Tibial nerve (tissue), 4 donors: Measurements from ENCODE around the gene PHETA1. TPM values are rescaled to one million over a fixed set of nuclear protein-coding genes. Genes with fewer than 3 reads are reported as not detected.

Experiments
- DNase-seq, 2 donors: peaks; one replicate each; pipeline ENCODE4 v3.0.0-alpha.2; 2019; ENCODE audit warnings: low spot score in 2 of 2
- H3K27ac ChIP-seq, 4 donors: fragments of 200-600 bp; sonication (generic) in 3 of 4; one replicate each; pipeline ENCODE4 v1.5.1; 2017 to 2019; ENCODE audit warnings: mild to moderate bottlenecking in 1 of 4
- H3K27me3 ChIP-seq, 2 donors: fragments of 200-600 bp; sonication (generic) in 1 of 2; one replicate each; pipeline versions ENCODE4 v1.5.1 to v1.6.0; 2017 to 2019
- H3K36me3 ChIP-seq, 3 donors: fragments of 200-600 bp; sonication (generic); one replicate each; pipeline ENCODE4 v1.5.1; 2018 to 2019
- H3K4me1 ChIP-seq, 4 donors: fragments of 200-600 bp; sonication (generic) in 3 of 4; one replicate each; pipeline ENCODE4 v1.5.1; 2017 to 2019
- H3K4me3 ChIP-seq, 4 donors: fragments of 200-600 bp; sonication (generic) in 3 of 4; one replicate each; pipeline ENCODE4 v1.5.1; 2017 to 2019; ENCODE audit warnings: mild to moderate bottlenecking in 1 of 4, moderate library complexity in 1 of 4
- H3K9me3 ChIP-seq, 4 donors: fragments of 200-600 bp; sonication (generic) in 3 of 4; one replicate each; pipeline ENCODE4 v1.5.1; 2017 to 2019
- CTCF ChIP-seq, 5 experiments: fragments of 200-600 bp in 3 of 5; fragments of 450-650 bp in 2 of 5; sonication (generic) in 3 of 5; IDR thresholded peaks; one replicate each; pipeline ENCODE4 v1.5.1; 2016 to 2019; ENCODE audit warnings: antibody characterized with exemption in 5 of 5, mild to moderate bottlenecking in 3 of 5, moderate library complexity in 2 of 5
- EP300 ChIP-seq, 2 donors: sonication (generic); formaldehyde crosslinking; IDR thresholded peaks; one replicate each; pipeline ENCODE4 v1.6.1; 2017; ENCODE audit warnings: antibody characterized with exemption in 2 of 2, mild to moderate bottlenecking in 1 of 2
- POLR2A ChIP-seq, 2 donors: fragments of 450-650 bp; IDR thresholded peaks; one replicate each; pipeline ENCODE4 v1.6.1; 2017; ENCODE audit warnings: antibody characterized with exemption in 2 of 2, mild to moderate bottlenecking in 2 of 2, moderate library complexity in 2 of 2
- WGBS, 2 donors: methylation state at CpG; one replicate each; pipeline ENCODE4 v1.1.5; 2018; 5-methylcytosine and 5-hydroxymethylcytosine counted together
- total RNA-seq, 4 donors: library from RNA; depleted of rRNA; stranded (reverse); fragments of >200 nt; gene quantifications; one replicate each; pipeline ENCODE4 v1.1.0, GENCODE V29; 2016

PHETA1 gene
- total RNA-seq, 4 donors from 2014 or later: 12.7 to 26.6 (median 18.3) TPM

- Histone ChIP-seq H3K4me3 (no peak overlapping the region), H3K27ac (no peak overlapping the region), H3K36me3 (no peaks in the 10 kb centered on the region), H3K27me3 (peaks cover 0 to 9% of the 10 kb centered on the region in 2 donors), H3K9me3 (no peaks in the 10 kb centered on the region), H3K4me1 (no peaks in the 10 kb centered on the region)
- no peak for TF ChIP-seq CTCF (IDR thresholded peaks at IDR 0.05)
- TF ChIP-seq EP300 (IDR thresholded peaks at IDR 0.05): no peak
- no peak for TF ChIP-seq POLR2A (IDR thresholded peaks at IDR 0.05)
- WGBS, 2 donors: 89 to 90% methylated on average over 6 of the region's 6 CpGs
- DNase-seq: no peak
These were observed 41.4 kb downstream of the PHETA1 start for GRCh38 chr12:111327474-111327873.

GRCh38 chr12:111322336-111323250 is 46.3 kb downstream of the PHETA1 start:
- Histone ChIP-seq H3K27ac (no peak overlapping the region), H3K4me1 (no peaks in the 10 kb centered on the region), H3K9me3 (no peaks in the 10 kb centered on the region), H3K27me3 (no peaks in the 10 kb centered on the region), H3K36me3 (no peaks in the 10 kb centered on the region), H3K4me3 (no peak overlapping the region)
- no peak for DNase-seq
- TF ChIP-seq CTCF (IDR thresholded peaks at IDR 0.05) (no peak), POLR2A (IDR thresholded peaks at IDR 0.05) (no peak)
- WGBS, 2 donors: 73 to 75% methylated on average over 16 to 24 of the region's 25 CpGs

- H3K27me3 ChIP-seq: no peaks in the 10 kb centered on the region
- TF ChIP-seq CTCF (IDR thresholded peaks at IDR 0.05) (no peak), EP300 (IDR thresholded peaks at IDR 0.05) (no peak), POLR2A (IDR thresholded peaks at IDR 0.05) (no peak)
- DNase-seq: no peak
- 88 to 89% methylated on average over 5 of the region's 5 CpGs for WGBS, 2 donors
- no peaks in the 10 kb centered on the region for H3K36me3 ChIP-seq
- H3K27ac ChIP-seq: no peak overlapping the region
- no peaks in the 10 kb centered on the region for H3K9me3 ChIP-seq
- H3K4me3 ChIP-seq: no peak overlapping the region
- no peaks in the 10 kb centered on the region for H3K4me1 ChIP-seq
These were observed 47.6 kb downstream of the PHETA1 start for GRCh38 chr12:111321317-111321716.

- DNase-seq: no peak
- WGBS, 2 donors: 89 to 90% methylated on average over 64 to 67 of the region's 67 CpGs
- no peak overlapping the region for H3K27ac ChIP-seq
- no peaks in the 10 kb centered on the region for H3K4me1 ChIP-seq
- TF ChIP-seq CTCF (IDR thresholded peaks at IDR 0.05) (no peak), POLR2A (IDR thresholded peaks at IDR 0.05) (no peak), EP300 (IDR thresholded peaks at IDR 0.05) (no peak)
- H3K4me3 ChIP-seq: no peak overlapping the region
- no peaks in the 10 kb centered on the region for H3K36me3 ChIP-seq
- H3K9me3 ChIP-seq: no peaks in the 10 kb centered on the region
- H3K27me3 ChIP-seq: no peaks in the 10 kb centered on the region
These were observed 48.4 kb downstream of the PHETA1 start for GRCh38 chr12:111320258-111321050.
